22Rv1 (cell line): ENCODE data around the gene SP100.

Source experiments
- CTCF ChIP-seq: fragments of 450-650 bp; IDR thresholded peaks from 2 replicates; pipeline ENCODE4 v1.5.1; 2017; ENCODE audit warnings: mild to moderate bottlenecking
- ZFX ChIP-seq: fragments of 450-650 bp; IDR thresholded peaks from 2 replicates; pipeline ENCODE4 v1.6.1; 2017; ENCODE audit warnings: antibody characterized with exemption, borderline replicate concordance

GRCh38 chr2:230419181-230419580, 3.2 kb downstream of the SP100 start:
- TF ChIP-seq CTCF (no peak), ZFX (no peak)
